NB4 (cell line): ENCODE results near the gene MICAL3.

Experiments
- POLR2A ChIP-seq: IDR thresholded peaks from 2 replicates; pipeline ENCODE4 v1.6.1; 2011; ENCODE audit warnings: mild to moderate bottlenecking; ENCODE audit not compliant: insufficient read length; ENCODE audit errors: extremely low read depth
- TF ChIP-seq, protein P1 (sequence below): IDR thresholded peaks from one replicate; pipeline ENCODE4 v1.5.1; 2012; ENCODE audit warnings: low read depth, low read length
- TF ChIP-seq, protein P2 (sequence below): IDR thresholded peaks from 2 replicates; pipeline ENCODE4 v1.6.1; 2011; ENCODE audit warnings: low read depth, low read length

DNA sequence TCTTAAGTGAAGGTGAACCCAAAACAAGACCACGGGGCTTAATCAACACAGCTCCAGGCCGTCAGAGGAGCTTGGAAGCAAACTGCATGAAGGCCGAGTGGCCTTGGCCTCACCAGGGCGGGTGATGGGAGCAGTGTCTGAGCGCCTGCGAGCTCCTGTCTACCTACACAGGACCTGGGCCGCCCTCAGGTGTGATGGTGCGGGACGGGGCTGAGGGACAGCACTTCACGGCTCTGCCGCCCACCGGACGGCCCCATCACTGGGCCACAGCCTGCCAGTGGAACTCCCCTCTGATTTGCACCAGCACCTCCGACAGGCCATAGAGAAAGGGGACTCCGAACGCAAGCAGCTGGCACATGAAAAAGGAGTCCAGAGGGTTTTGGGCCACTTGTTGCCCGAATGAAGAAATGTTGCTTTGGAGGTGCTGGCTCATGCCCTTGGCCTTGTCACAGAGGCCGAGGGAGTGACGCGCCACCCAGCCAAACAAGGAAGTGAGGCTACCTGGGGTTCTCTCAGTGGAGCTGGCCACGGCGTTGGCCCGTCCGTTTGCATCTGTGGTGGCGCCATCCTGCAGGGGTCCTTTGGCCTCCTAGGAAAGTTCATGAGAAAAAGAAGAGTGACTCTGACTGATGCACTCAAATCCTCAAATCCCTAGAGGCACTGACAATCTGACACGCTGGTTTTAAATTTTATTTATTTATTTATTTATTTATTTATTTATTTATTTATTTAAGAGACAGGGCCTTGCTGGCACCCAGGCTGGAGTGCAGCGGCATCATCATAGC, 159.8 kb downstream of the MICAL3 start:
- TF ChIP-seq, protein P1, sequence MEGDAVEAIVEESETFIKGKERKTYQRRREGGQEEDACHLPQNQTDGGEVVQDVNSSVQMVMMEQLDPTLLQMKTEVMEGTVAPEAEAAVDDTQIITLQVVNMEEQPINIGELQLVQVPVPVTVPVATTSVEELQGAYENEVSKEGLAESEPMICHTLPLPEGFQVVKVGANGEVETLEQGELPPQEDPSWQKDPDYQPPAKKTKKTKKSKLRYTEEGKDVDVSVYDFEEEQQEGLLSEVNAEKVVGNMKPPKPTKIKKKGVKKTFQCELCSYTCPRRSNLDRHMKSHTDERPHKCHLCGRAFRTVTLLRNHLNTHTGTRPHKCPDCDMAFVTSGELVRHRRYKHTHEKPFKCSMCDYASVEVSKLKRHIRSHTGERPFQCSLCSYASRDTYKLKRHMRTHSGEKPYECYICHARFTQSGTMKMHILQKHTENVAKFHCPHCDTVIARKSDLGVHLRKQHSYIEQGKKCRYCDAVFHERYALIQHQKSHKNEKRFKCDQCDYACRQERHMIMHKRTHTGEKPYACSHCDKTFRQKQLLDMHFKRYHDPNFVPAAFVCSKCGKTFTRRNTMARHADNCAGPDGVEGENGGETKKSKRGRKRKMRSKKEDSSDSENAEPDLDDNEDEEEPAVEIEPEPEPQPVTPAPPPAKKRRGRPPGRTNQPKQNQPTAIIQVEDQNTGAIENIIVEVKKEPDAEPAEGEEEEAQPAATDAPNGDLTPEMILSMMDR: no peak
- TF ChIP-seq, protein P2, sequence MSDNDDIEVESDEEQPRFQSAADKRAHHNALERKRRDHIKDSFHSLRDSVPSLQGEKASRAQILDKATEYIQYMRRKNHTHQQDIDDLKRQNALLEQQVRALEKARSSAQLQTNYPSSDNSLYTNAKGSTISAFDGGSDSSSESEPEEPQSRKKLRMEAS: no peak
- no peak for TF ChIP-seq POLR2A
